A673 (cell line): ENCODE data around the gene CRYGN.

Experiments used
- EZH2 ChIP-seq: fragments of 200-600 bp; sonication (generic); IDR thresholded peaks from 2 replicates; pipeline ENCODE4 v1.6.1; 2017; ENCODE audit warnings: borderline replicate concordance, low read depth, mild to moderate bottlenecking, mixed read lengths, antibody characterized with exemption, low read length; ENCODE audit not compliant: poor library complexity, severe bottlenecking
- TF ChIP-seq, protein P1 (sequence below): fragments of 300-800, 200-600 bp; sonication (generic); conservative IDR thresholded peaks from 2 replicates; pipeline ENCODE4 v1.5.1; 2017; ENCODE audit warnings: low read depth, mild to moderate bottlenecking, antibody characterized with exemption, low read length, moderate library complexity, mixed read lengths

DNA sequence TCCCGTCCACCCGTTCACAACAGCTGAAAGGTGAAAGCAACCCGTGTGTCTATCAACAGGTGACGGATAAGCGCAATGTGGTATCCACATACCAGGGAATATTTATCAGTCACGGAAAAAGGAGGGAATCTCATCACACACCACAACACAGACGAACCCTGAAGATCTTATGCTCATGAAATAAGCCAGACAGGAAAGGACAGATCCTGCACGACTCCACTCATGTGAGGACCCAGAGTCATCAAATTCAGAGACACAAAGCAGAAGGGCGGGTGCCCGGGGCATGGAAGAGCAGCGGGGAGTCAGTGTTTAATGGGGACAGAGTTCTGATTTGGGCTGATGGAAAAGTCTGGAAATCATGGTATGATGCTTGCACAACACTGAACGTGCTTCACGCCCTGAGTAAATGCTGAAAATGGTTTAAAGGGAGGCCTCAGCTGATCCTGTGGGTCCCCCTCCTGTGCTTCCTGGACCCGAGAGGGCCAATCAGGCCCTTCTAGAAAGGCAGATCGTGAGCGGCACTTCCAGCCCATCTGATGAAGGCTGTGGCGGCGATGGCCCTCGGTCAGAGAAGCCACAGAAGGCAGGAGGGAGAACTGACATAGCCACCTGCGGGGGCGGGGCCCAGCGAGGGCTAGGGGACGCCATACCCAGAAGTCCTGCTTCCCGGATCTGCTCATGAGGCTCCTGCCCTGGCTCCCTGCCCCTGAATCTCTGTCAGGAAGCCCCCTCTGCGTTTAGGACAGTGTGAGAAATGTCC is 49.2 kb downstream of the CRYGN start:
- TF ChIP-seq, protein P1, sequence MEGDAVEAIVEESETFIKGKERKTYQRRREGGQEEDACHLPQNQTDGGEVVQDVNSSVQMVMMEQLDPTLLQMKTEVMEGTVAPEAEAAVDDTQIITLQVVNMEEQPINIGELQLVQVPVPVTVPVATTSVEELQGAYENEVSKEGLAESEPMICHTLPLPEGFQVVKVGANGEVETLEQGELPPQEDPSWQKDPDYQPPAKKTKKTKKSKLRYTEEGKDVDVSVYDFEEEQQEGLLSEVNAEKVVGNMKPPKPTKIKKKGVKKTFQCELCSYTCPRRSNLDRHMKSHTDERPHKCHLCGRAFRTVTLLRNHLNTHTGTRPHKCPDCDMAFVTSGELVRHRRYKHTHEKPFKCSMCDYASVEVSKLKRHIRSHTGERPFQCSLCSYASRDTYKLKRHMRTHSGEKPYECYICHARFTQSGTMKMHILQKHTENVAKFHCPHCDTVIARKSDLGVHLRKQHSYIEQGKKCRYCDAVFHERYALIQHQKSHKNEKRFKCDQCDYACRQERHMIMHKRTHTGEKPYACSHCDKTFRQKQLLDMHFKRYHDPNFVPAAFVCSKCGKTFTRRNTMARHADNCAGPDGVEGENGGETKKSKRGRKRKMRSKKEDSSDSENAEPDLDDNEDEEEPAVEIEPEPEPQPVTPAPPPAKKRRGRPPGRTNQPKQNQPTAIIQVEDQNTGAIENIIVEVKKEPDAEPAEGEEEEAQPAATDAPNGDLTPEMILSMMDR: no peak
- no peak for TF ChIP-seq EZH2
